Umbilical cord (tissue), 2 donors: ENCODE data around the gene ZNF638. TPM values are rescaled to one million over a fixed set of nuclear protein-coding genes. Genes with fewer than 3 reads are reported as not detected.

ENCODE experiments used
- DNase-seq: peaks from one replicate; pipeline ENCODE4 v3.0.0-alpha.2; 2015; ENCODE audit warnings: low spot score
- total RNA-seq: library from RNA; depleted of rRNA; stranded (reverse); fragments of >200 nt; gene quantifications from one replicate; pipeline ENCODE4 v1.2.3, GENCODE V29; 2014; ENCODE audit warnings: low replicate concordance; ENCODE audit not compliant: insufficient read depth

Gene ZNF638
- total RNA-seq, 1 donor from 2014 or later, result 169 TPM

- no peak for DNase-seq
These were observed 123.6 kb downstream of the ZNF638 start for GRCh38 chr2:71455011-71455740.

GRCh38 chr2:71455741-71456569 lies 124.4 kb downstream of the ZNF638 start:
- no peak for DNase-seq

- no peak for DNase-seq
These were observed 125.0 kb downstream of the ZNF638 start for GRCh38 chr2:71456617-71457016.

- DNase-seq, result no peak
These were observed 125.7 kb downstream of the ZNF638 start for GRCh38 chr2:71457123-71457915.

GRCh38 chr2:71457923-71458322 lies 126.3 kb downstream of the ZNF638 start:
- no peak for DNase-seq

GRCh38 chr2:71458413-71459083 lies 127.0 kb downstream of the ZNF638 start:
- no peak for DNase-seq

- no peak for DNase-seq
These were observed 127.5 kb downstream of the ZNF638 start for GRCh38 chr2:71459084-71459431.

GRCh38 chr2:71460056-71460455 lies 128.5 kb downstream of the ZNF638 start:
- no peak for DNase-seq

- DNase-seq, result no peak
These were observed 129.2 kb downstream of the ZNF638 start for GRCh38 chr2:71460595-71461303.

- DNase-seq, result no peak
These were observed 129.7 kb downstream of the ZNF638 start for GRCh38 chr2:71461304-71461671.

GRCh38 chr2:71462056-71462605 lies 130.5 kb downstream of the ZNF638 start:
- no peak for DNase-seq

GRCh38 chr2:71462641-71463341 lies 131.2 kb downstream of the ZNF638 start:
- no peak for DNase-seq

- no peak for DNase-seq
These were observed 131.7 kb downstream of the ZNF638 start for GRCh38 chr2:71463342-71463654.

- no peak for DNase-seq
These were observed 132.8 kb downstream of the ZNF638 start for GRCh38 chr2:71464389-71464788.

GRCh38 chr2:71465356-71465755 lies 133.8 kb downstream of the ZNF638 start:
- no peak for DNase-seq

- DNase-seq, result no peak
These were observed 134.3 kb downstream of the ZNF638 start for GRCh38 chr2:71465961-71466300.

GRCh38 chr2:71466301-71467179 lies 135.0 kb downstream of the ZNF638 start:
- peak; percentile 18 for DNase-seq

- no peak for DNase-seq
These were observed 135.7 kb downstream of the ZNF638 start for GRCh38 chr2:71467180-71467815.
